ENCODE measurements around the gene RCOR2. TPM values are rescaled to one million over a fixed set of nuclear protein-coding genes. Genes with fewer than 3 reads are reported as not detected.
"Not testable (repeated sequence)": the region's sequence is repeated elsewhere in the genome, so short reads cannot be mapped to it uniquely, and the experiment has no call there.

RCOR2 gene
- total RNA-seq, 1 donor from 2014 or later = 1.6 TPM

- DNase-seq (ENCODE audit: low read depth) = no peak
Measured at GRCh38 chr11:63879598-63880402, 37.2 kb downstream of the RCOR2 start.

GRCh38 chr11:63877658-63878241 lies 39.2 kb downstream of the RCOR2 start:
- no peak for DNase-seq (ENCODE audit: low read depth)

GRCh38 chr11:63876616-63877015 lies 40.3 kb downstream of the RCOR2 start:
- DNase-seq (ENCODE audit: low read depth) = no peak

- no peak for DNase-seq (ENCODE audit: low read depth)
Measured at GRCh38 chr11:63875506-63876065, 41.4 kb downstream of the RCOR2 start.

- DNase-seq (ENCODE audit: low read depth) = no peak
Measured at GRCh38 chr11:63874511-63874910, 42.5 kb downstream of the RCOR2 start.

DNA sequence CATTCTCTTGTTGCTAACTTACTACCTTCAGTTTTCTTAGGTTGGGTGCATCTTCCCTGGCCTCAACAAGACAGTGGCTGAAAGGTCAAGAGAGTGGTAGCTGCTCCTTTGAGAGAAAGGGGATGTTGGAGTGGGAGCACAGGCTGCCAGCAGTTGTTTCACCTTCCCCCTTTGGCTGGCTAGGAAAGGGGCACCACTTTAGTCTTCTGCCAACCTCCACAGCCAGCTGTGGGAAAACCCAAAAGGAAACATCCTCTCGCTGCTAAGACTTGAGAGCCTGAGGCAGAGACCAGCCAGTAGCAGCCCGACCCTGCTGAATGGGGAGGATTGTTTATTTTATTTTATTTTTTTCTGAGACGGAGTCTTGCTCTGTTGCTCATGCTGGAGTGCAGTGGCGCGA lies 43.7 kb downstream of the RCOR2 start:
- DNase-seq (ENCODE audit: low read depth) = no peak

DNA sequence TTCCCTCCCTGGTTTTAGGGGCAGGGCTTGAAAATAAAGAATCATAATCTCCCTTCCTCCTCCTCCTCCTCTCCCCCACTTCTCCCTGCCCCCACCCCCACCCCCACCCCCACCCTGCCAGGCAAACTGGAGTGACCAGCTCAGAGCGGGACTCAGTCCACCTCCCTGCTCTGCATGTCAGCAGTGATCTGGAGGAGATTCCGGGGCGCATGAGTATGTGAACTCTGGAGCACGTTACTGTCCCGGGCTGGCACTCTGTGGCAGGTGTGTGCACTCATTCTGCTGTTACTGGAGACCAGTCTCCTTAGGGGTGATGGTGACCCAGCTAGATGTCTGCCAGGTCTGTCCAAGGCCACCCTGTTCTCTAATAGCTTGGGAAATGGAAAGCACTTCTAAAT lies 44.2 kb downstream of the RCOR2 start:
- no peak for DNase-seq (ENCODE audit: low read depth)

GRCh38 chr11:63871962-63872799 lies 44.8 kb downstream of the RCOR2 start:
- peak; percentile 98 for DNase-seq (ENCODE audit: low read depth)

DNA sequence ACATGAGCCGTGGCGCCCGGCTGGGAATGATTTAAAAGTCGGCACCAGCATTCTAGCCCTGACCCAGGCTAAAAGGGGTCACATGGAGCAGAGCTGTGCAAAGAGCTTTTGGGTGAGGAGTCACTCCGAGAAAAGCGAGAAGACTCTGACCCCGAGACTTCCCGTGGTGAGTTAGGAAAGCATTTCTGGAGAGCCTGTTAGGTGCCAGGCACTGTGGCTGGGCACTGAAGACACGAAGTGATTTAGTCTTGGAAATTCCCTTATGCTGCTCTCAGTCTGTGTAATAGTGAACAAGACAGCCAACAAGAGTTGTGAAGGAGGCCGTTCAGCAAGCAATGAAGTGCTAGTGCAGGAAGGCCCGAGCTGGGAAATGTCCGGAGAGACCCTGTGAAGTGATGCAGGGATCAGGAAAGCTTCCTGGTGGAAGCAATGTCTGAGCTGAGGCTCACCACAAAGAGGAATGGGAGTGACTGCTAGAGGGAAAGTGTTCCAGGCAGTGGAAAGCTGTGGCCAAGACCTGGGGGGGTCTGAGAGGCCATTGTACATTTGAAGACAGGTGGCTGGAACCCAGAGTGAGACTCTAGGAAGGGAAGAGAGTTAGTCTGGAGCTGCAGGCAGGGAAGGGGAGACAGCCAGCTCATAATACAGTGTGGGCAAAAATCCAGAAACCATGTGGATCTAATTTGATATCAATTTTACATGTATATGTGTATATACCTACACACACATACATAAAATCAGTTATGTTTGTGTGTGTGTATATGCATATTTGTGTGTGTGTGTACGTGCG lies 46.4 kb downstream of the RCOR2 start:
- DNase-seq (ENCODE audit: low read depth) = peak; percentile 63

GRCh38 chr11:63869683-63870082 lies 47.3 kb downstream of the RCOR2 start:
- DNase-seq (ENCODE audit: low read depth) = no peak

- no peak for DNase-seq (ENCODE audit: low read depth)
Measured at GRCh38 chr11:63869171-63869591, 47.8 kb downstream of the RCOR2 start.

DNA sequence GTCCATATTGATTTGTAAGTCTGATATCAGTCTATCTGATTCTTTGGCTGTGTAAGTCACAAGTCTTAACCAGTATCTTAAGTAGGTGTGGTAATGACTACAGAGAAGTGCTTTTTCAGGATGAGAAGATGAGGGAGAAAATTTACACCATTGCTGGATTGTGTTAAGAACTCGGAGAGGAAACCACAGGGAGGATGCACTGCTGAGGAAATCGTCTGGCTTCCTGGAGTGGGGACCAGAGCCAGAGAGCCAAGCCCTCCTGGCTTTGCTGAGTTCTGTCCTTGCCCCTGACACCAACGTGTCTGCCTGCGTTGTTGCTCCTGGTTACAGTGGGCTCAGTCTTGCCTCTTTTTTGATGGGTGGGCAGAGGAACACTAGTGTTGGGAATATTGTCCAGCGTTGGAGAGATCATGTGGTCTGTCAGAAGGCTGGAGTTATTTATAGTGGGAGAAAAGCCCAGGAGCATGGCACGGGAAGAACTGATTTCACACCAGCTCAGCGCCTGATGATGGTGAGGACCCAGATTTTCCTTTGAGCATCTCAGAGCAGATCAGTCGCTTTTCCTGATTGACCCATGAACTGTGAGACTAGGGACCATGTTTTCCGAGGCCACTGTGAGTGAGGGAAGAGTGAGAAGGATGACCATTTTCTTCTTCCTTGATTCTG lies 48.4 kb downstream of the RCOR2 start:
- DNase-seq (ENCODE audit: low read depth) = no peak

GRCh38 chr11:63867511-63867910 lies 49.5 kb downstream of the RCOR2 start:
- no peak for DNase-seq (ENCODE audit: low read depth)

- DNase-seq (ENCODE audit: low read depth) = peak; percentile 91
Measured at GRCh38 chr11:63866211-63866610, 50.8 kb downstream of the RCOR2 start.

DNA sequence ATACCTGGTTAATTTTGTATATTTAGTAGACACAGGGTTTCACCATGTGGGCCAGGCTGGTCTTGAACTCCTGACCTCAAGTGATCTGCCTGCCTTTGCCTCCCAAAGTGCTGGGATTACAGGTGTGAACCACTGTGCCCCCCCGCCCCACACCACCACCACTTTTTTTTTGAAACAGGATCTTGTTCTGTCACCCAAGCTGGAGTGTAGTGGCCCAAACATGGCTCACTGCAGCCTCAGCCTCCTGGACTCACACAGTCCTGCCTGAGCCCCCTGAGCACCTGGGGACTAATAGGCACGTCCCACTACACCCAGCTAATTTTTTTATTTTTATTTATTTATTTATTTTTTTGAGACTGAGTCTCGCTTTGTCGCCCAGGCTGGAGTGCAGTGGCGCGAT lies 53.3 kb downstream of the RCOR2 start:
- DNase-seq (ENCODE audit: low read depth) = not testable (repeated sequence)

DNA sequence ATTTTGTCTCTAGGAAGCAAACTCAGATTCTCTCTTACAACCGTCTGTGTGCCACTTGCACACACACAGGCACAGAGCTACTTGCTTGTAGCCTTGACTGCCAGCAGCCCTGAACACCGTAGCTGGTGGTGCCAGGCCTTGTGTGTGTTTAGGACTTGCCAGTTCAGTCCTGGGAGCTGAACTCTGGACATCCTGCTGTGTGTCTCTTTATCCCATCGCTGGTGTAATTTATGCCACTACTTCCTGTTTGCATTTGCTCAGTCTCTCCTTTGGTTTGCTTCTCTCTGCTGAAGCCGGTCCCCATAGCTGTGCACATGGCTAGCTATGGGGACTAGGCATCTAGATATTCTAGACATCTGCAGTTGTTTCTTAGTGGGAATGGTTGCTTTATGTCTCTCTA lies 54.0 kb downstream of the RCOR2 start:
- no peak for DNase-seq (ENCODE audit: low read depth)

Other genes with a start within 250 kb of the RCOR2 start
- gene ATL3, start 245.8 kb downstream of the RCOR2 start, total RNA-seq = 101 and 112 TPM in 2 replicates
- gene RTN3, start 235.7 kb downstream of the RCOR2 start, total RNA-seq = 49.5 and 126 TPM in 2 replicates
- 8.9 and 18.4 TPM in 2 replicates for gene ZFTA, start 148.4 kb downstream of the RCOR2 start, total RNA-seq
- 11.8 and 12.6 TPM in 2 replicates for gene SPINDOC, start 103.7 kb downstream of the RCOR2 start, total RNA-seq
- gene MARK2, start 78.1 kb downstream of the RCOR2 start, total RNA-seq = 12.5 and 25.2 TPM in 2 replicates
- gene NAA40, start 21.8 kb upstream of the RCOR2 start, total RNA-seq = 7.1 and 25.8 TPM in 2 replicates
- gene COX8A, start 57.5 kb upstream of the RCOR2 start, total RNA-seq = 257 and 350 TPM in 2 replicates
- 55.7 and 71.0 TPM in 2 replicates for gene OTUB1, start 69.3 kb upstream of the RCOR2 start, total RNA-seq
- gene FLRT1, start 118.8 kb upstream of the RCOR2 start, total RNA-seq = 0.05 TPM in 1 of 2 replicates, not detected in the other
- 9.3 and 18.4 TPM in 2 replicates for gene MACROD1, start 248.9 kb upstream of the RCOR2 start, total RNA-seq